OCI-LY7 (cell line): Measurements from ENCODE around the gene IQCE. TPM values are rescaled to one million over a fixed set of nuclear protein-coding genes. Genes with fewer than 3 reads are reported as not detected.

ENCODE experiments used
- BruUV-seq: library from RNA; stranded (reverse); fragments of 400-500 nt; replicated peaks from 2 replicates; lab custom pipeline; 2021; lab: Mats Ljungman, UMichigan
- CTCF ChIA-PET: fragments of 300-600 bp; sonication (Branson Sonifier 250); formaldehyde crosslinking; loops from one replicate; lab custom pipeline; 2022; ENCODE audit warnings: antibody characterized with exemption; ENCODE audit not compliant: unreplicated experiment; lab: Charles Lee
- POLR2A ChIA-PET: fragments of 300-600 bp; sonication (Branson Sonifier 250); formaldehyde crosslinking; loops from one replicate; lab custom pipeline; 2022; ENCODE audit warnings: antibody characterized with exemption; lab: Charles Lee
- DNase-seq: peaks from one replicate; pipeline ENCODE4 v3.0.0-alpha.2; 2015; ENCODE audit warnings: low spot score
- H2AFZ ChIP-seq: fragments of 200-600 bp; sonication (generic), shearing (Covaris generic); 2 replicates; pipeline ENCODE4 v1.6.1; 2014; ENCODE audit warnings: mild to moderate bottlenecking, antibody characterized with exemption, low read length, moderate library complexity
- H3K27ac ChIP-seq: fragments of 200-600 bp; sonication (generic); 2 replicates; pipeline ENCODE4 v1.5.1; 2014; ENCODE audit warnings: mixed run types, low read depth, mild to moderate bottlenecking, moderate library complexity, low read length, inconsistent platforms; ENCODE audit not compliant: poor library complexity, severe bottlenecking
- H3K36me3 ChIP-seq: fragments of 200-600 bp; sonication (generic); 2 replicates; pipeline ENCODE4 v1.6.1; 2014; ENCODE audit warnings: mild to moderate bottlenecking, antibody characterized with exemption, low read length, moderate library complexity, mixed read lengths; ENCODE audit not compliant: insufficient read depth
- H3K4me1 ChIP-seq: fragments of 200-600 bp; sonication (generic); 2 replicates; pipeline ENCODE4 v1.5.1; 2014; ENCODE audit warnings: mild to moderate bottlenecking, low read length; ENCODE audit not compliant: insufficient read depth, poor library complexity, severe bottlenecking
- H3K4me2 ChIP-seq: fragments of 200-600 bp; sonication (generic); 2 replicates; pipeline ENCODE4 v1.6.1; 2014; ENCODE audit warnings: mild to moderate bottlenecking, low read length
- H3K4me3 ChIP-seq: fragments of 200-600 bp; sonication (generic); 2 replicates; pipeline ENCODE4 v1.5.1; 2014; ENCODE audit warnings: mild to moderate bottlenecking, low read depth, low read length; ENCODE audit not compliant: poor library complexity, severe bottlenecking
- H3K79me2 ChIP-seq: fragments of 200-600 bp; sonication (generic); 2 replicates; pipeline ENCODE4 v1.6.1; 2016; ENCODE audit warnings: low read depth, mild to moderate bottlenecking, low read length, moderate library complexity, mixed read lengths; ENCODE audit not compliant: insufficient read depth
- H3K9me2 ChIP-seq: fragments of 200-600 bp; sonication (generic); 2 replicates; pipeline ENCODE4 v1.6.1; 2016; ENCODE audit warnings: mild to moderate bottlenecking, low read length, mixed read lengths; ENCODE audit not compliant: insufficient read depth
- H3K9me3 ChIP-seq: fragments of 200-600 bp; sonication (generic); 2 replicates; pipeline ENCODE4 v1.6.1; 2014; ENCODE audit warnings: mild to moderate bottlenecking, mixed run types, low read length, mixed read lengths
- H4K20me1 ChIP-seq: fragments of 200-600 bp; sonication (generic); 2 replicates; pipeline ENCODE4 v1.6.1; 2014; ENCODE audit warnings: mild to moderate bottlenecking, antibody characterized with exemption, low read length, moderate library complexity, mixed read lengths; ENCODE audit not compliant: insufficient read depth
- CTCF ChIP-seq: fragments of 200-600 bp; sonication (generic); conservative IDR thresholded peaks from 2 replicates; pipeline ENCODE4 v1.5.1; 2014; ENCODE audit warnings: mild to moderate bottlenecking, antibody characterized with exemption, low read length, moderate library complexity, mixed read lengths
- EZH2phosphoT487 ChIP-seq: fragments of 200-600 bp; sonication (generic); IDR thresholded peaks from 2 replicates; pipeline ENCODE4 v1.6.1; 2018; ENCODE audit warnings: low read depth, borderline replicate concordance, mild to moderate bottlenecking, mixed run types, antibody characterized with exemption, low read length, moderate library complexity, mixed read lengths
- intact Hi-C: fragments of 100-400 bp; cut with micrococcal nuclease; formaldehyde crosslinking; loops from one replicate; pipeline ENCODE4 v1.10.0; 2022; ENCODE audit not compliant: unreplicated experiment
- total RNA-seq, 2 experiments: library from RNA; depleted of rRNA in 1 of 2; stranded (reverse); fragments of >200 nt in 1 of 2; shearing (Covaris generic) in 1 of 2; gene quantifications; 2 replicates each; pipeline ENCODE4 v1.2.3, GENCODE V29; 2014 to 2022

Gene IQCE
- total RNA-seq, 2 experiments from 2014 or later: 6.2 to 6.6 TPM

- Histone ChIP-seq H3K79me2 (no peaks in the 10 kb centered on the region), H3K36me3 (no peaks in the 10 kb centered on the region), H3K4me2 (peak overlapping the region; percentile 43; the same call in 1 of the 2 replicates), H2AFZ (no peak overlapping the region), H3K27ac (no peak overlapping the region), H4K20me1 (no peaks in the 10 kb centered on the region), H3K9me3 (no peaks in the 10 kb centered on the region), H3K9me2 (no peaks in the 10 kb centered on the region), H3K4me1 (peaks cover 32% of the 10 kb centered on the region), H3K4me3 (no peak overlapping the region)
- ChIA-PET CTCF (no interaction called here), POLR2A (no interaction called here)
- no peak for TF ChIP-seq EZH2phosphoT487
- TF ChIP-seq CTCF: no peak
- no peak for DNase-seq
- no TSS peak for BruUV-seq
- intact Hi-C loops: no loop called here
Measured at GRCh38 chr7:2520761-2521290, 38.0 kb upstream of the IQCE start.

GRCh38 chr7:2521341-2521745 lies 37.4 kb upstream of the IQCE start:
- Histone ChIP-seq H3K4me2 (no peak overlapping the region), H4K20me1 (no peaks in the 10 kb centered on the region), H3K4me3 (no peak overlapping the region), H3K4me1 (peaks cover 32% of the 10 kb centered on the region), H2AFZ (no peak overlapping the region), H3K27ac (no peak overlapping the region), H3K9me3 (no peaks in the 10 kb centered on the region), H3K79me2 (no peaks in the 10 kb centered on the region), H3K36me3 (no peaks in the 10 kb centered on the region), H3K9me2 (no peaks in the 10 kb centered on the region)
- TF ChIP-seq CTCF (no peak), EZH2phosphoT487 (no peak)
- ChIA-PET POLR2A (no interaction called here), CTCF (no interaction called here)
- intact Hi-C loops: no loop called here
- no TSS peak for BruUV-seq
- no peak for DNase-seq

- Histone ChIP-seq H3K9me2 (no peaks in the 10 kb centered on the region), H3K79me2 (no peaks in the 10 kb centered on the region), H3K27ac (no peak overlapping the region), H3K36me3 (no peaks in the 10 kb centered on the region), H3K4me1 (peaks cover 32% of the 10 kb centered on the region), H3K9me3 (no peaks in the 10 kb centered on the region), H4K20me1 (no peaks in the 10 kb centered on the region), H2AFZ (no peak overlapping the region), H3K4me3 (no peak overlapping the region), H3K4me2 (0 out of 2 replicates have a peak overlapping the region, but pooled peaks have one; percentile 5)
- intact Hi-C loops: no loop called here
- ChIA-PET CTCF (no interaction called here), POLR2A (interaction anchor here (0.5 kb wide), 1 partner anchor 1036 kb away, joined by 5 read pairs; no protein-coding TSS in a partner anchor)
- TF ChIP-seq CTCF: no peak; the same call in 1 of the 2 replicates
- no peak for TF ChIP-seq EZH2phosphoT487
- no TSS peak for BruUV-seq
- DNase-seq: no peak
Measured at GRCh38 chr7:2521952-2522591, 36.7 kb upstream of the IQCE start.
